H1 (cell line): Measurements from ENCODE around the gene LRRK1. TPM values are rescaled to one million over a fixed set of nuclear protein-coding genes. Genes with fewer than 3 reads are reported as not detected.

Experiments used
- CTCF ChIA-PET: fragments of 300-600 bp; sonication (Branson Sonifier 250); formaldehyde crosslinking; loops from one replicate; lab custom pipeline; 2021; ENCODE audit not compliant: partially characterized antibody; lab: Charles Lee
- POLR2A ChIA-PET: fragments of 300-600 bp; sonication (Branson Sonifier 250); formaldehyde crosslinking; loops from one replicate; lab custom pipeline; 2021; ENCODE audit warnings: inconsistent platforms; ENCODE audit not compliant: partially characterized antibody; lab: Charles Lee
- DNase-seq, 2 experiments: peaks; one replicate each; pipeline versions ENCODE4 v3.0.0 to v3.0.0-alpha.2; 2010 to 2022; ENCODE audit warnings: low spot score in 2 of 2, low read depth in 1 of 2, mixed read lengths in 1 of 2
- FAIRE-seq: peaks from 2 replicates; lab custom pipeline; 2011; peaks lifted over from hg19 to GRCh38; lab: Jason Lieb, UNC
- H2AFZ ChIP-seq: 2 replicates; pipeline ENCODE4 v1.8.1; 2012; ENCODE audit warnings: low read length, inconsistent platforms
- H2AK5ac ChIP-seq: 2 replicates; pipeline ENCODE4 v1.6.1; 2013; ENCODE audit warnings: low read depth, low read length
- H2BK120ac ChIP-seq: replicated peaks from 2 replicates; pipeline ENCODE3; 2013; ENCODE audit warnings: low read depth, low read length, inconsistent platforms
- H2BK12ac ChIP-seq: 2 replicates; pipeline ENCODE4 v1.6.1; 2013; ENCODE audit warnings: low read depth, low read length
- H2BK15ac ChIP-seq: 2 replicates; pipeline ENCODE4 v1.6.1; 2013; ENCODE audit warnings: low read length
- H2BK20ac ChIP-seq: 2 replicates; pipeline ENCODE4 v1.6.1; 2013; ENCODE audit warnings: low read length
- H2BK5ac ChIP-seq: 2 replicates; pipeline ENCODE4 v1.6.1; 2013; ENCODE audit warnings: low read depth, low read length
- H3K14ac ChIP-seq: 2 replicates; pipeline ENCODE4 v1.6.1; 2013; ENCODE audit warnings: inconsistent platforms; ENCODE audit not compliant: insufficient read length
- H3K18ac ChIP-seq: 2 replicates; pipeline ENCODE4 v1.6.1; 2013; ENCODE audit warnings: low read length; ENCODE audit errors: extremely low read depth
- H3K23ac ChIP-seq: 2 replicates; pipeline ENCODE4 v1.6.1; 2013; ENCODE audit warnings: inconsistent platforms; ENCODE audit not compliant: insufficient read length
- H3K23me2 ChIP-seq: 2 replicates; pipeline ENCODE4 v1.6.1; 2013; ENCODE audit warnings: low read depth, low read length
- H3K27ac ChIP-seq: 2 replicates; pipeline ENCODE4 v1.6.1; 2011; ENCODE audit warnings: low read depth, low read length, inconsistent platforms
- H3K27me3 ChIP-seq, 4 experiments: replicated peaks in 1 of 4; 1 replicate in 1 of 4; 2 replicates in 3 of 4; pipeline versions ENCODE4 v1.6.1 to v1.8.1; 2011 to 2013; ENCODE audit warnings: low read length in 3 of 4, mild to moderate bottlenecking in 3 of 4, inconsistent platforms in 2 of 4, mixed read lengths in 2 of 4, moderate library complexity in 1 of 4; ENCODE audit not compliant: control insufficient read depth in 3 of 4, insufficient read depth in 3 of 4; ENCODE audit errors: extremely low read depth in 1 of 4
- H3K36me3 ChIP-seq, 4 experiments: 2 replicates each; pipeline versions ENCODE4 v1.6.1 to v1.8.1; 2011 to 2013; ENCODE audit warnings: mild to moderate bottlenecking in 4 of 4, low read length in 3 of 4, moderate library complexity in 2 of 4, control low read depth in 1 of 4, inconsistent platforms in 1 of 4; ENCODE audit not compliant: insufficient read depth in 4 of 4, control insufficient read depth in 2 of 4
- H3K4ac ChIP-seq: replicated peaks from 2 replicates; pipeline ENCODE3; 2013; ENCODE audit warnings: low read length, low read depth, mixed read lengths, inconsistent platforms; ENCODE audit not compliant: insufficient read length
- H3K4me1 ChIP-seq, 4 experiments: replicated peaks in 1 of 4; 1 replicate in 1 of 4; 2 replicates in 3 of 4; pipeline versions ENCODE4 v1.6.1 to v1.8.1; 2011 to 2013; ENCODE audit warnings: low read length in 3 of 4, inconsistent platforms in 2 of 4, mixed read lengths in 1 of 4; ENCODE audit not compliant: insufficient read depth in 4 of 4, control insufficient read depth in 3 of 4
- H3K4me2 ChIP-seq, 2 experiments: 2 replicates each; pipeline versions ENCODE4 v1.6.1 to v1.8.1; 2011 to 2013; ENCODE audit warnings: low read depth in 2 of 2, low read length in 2 of 2, control low read depth in 1 of 2, inconsistent platforms in 1 of 2, mild to moderate bottlenecking in 1 of 2; ENCODE audit not compliant: insufficient read depth in 1 of 2
- H3K4me3 ChIP-seq, 4 experiments: fragments of 200-600, 300-600 bp in 1 of 4; sonication (generic), shearing (Covaris generic), sonication (Bioruptor Twin) in 1 of 4; 2 replicates each; pipeline versions ENCODE4 v1.5.1 to v1.8.1; 2011 to 2016; ENCODE audit warnings: low read length in 4 of 4, low read depth in 3 of 4, control low read depth in 2 of 4, inconsistent platforms in 2 of 4, mild to moderate bottlenecking in 2 of 4, mixed read lengths in 1 of 4, moderate library complexity in 1 of 4; ENCODE audit not compliant: insufficient read depth in 2 of 4; ENCODE audit errors: extremely low read depth in 1 of 4
- H3K56ac ChIP-seq: replicated peaks from 2 replicates; pipeline ENCODE3; 2013; ENCODE audit warnings: low read depth, mild to moderate bottlenecking, mixed read lengths, low read length, inconsistent platforms; ENCODE audit not compliant: insufficient read length
- H3K79me1 ChIP-seq: 2 replicates; pipeline ENCODE4 v1.6.1; 2013; ENCODE audit warnings: low read depth, low read length, control low read depth
- H3K79me2 ChIP-seq, 2 experiments: 2 replicates each; pipeline versions ENCODE4 v1.6.1 to v1.8.1; 2012 to 2013; ENCODE audit warnings: low read length in 2 of 2, mild to moderate bottlenecking in 2 of 2, inconsistent platforms in 1 of 2; ENCODE audit not compliant: insufficient read depth in 2 of 2, control insufficient read depth in 1 of 2
- H3K9ac ChIP-seq, 4 experiments: replicated peaks in 1 of 4; 1 replicate in 1 of 4; 2 replicates in 3 of 4; pipeline versions ENCODE4 v1.6.1 to v1.8.1; 2011 to 2013; ENCODE audit warnings: low read depth in 3 of 4, low read length in 3 of 4, control low read depth in 2 of 4, mild to moderate bottlenecking in 2 of 4, moderate library complexity in 2 of 4, inconsistent platforms in 1 of 4; ENCODE audit errors: extremely low read depth in 1 of 4
- H3K9me3 ChIP-seq, 2 experiments: 2 replicates each; pipeline versions ENCODE4 v1.6.1 to v1.8.1; 2012 to 2013; ENCODE audit warnings: mild to moderate bottlenecking in 2 of 2, moderate library complexity in 2 of 2, control low read depth in 1 of 2, inconsistent platforms in 1 of 2, low read depth in 1 of 2, low read length in 1 of 2, mixed read lengths in 1 of 2; ENCODE audit not compliant: insufficient read depth in 2 of 2
- H4K20me1 ChIP-seq, 2 experiments: replicated peaks in 1 of 2; 2 replicates each; pipeline versions ENCODE3 to v1.8.1; 2011 to 2013; ENCODE audit warnings: inconsistent platforms in 2 of 2, low read length in 2 of 2, mild to moderate bottlenecking in 1 of 2; ENCODE audit not compliant: insufficient read depth in 2 of 2, control insufficient read depth in 1 of 2
- H4K5ac ChIP-seq: 2 replicates; pipeline ENCODE4 v1.6.1; 2013; ENCODE audit warnings: low read length, low read depth, mixed read lengths, inconsistent platforms; ENCODE audit not compliant: insufficient read length
- H4K8ac ChIP-seq: 2 replicates; pipeline ENCODE4 v1.8.0; 2013; ENCODE audit warnings: mild to moderate bottlenecking, moderate library complexity, low read length, inconsistent platforms; ENCODE audit not compliant: insufficient read depth; ENCODE audit errors: extremely low read depth
- H4K91ac ChIP-seq: replicated peaks from 2 replicates; pipeline ENCODE3; 2013; ENCODE audit warnings: low read length, mixed read lengths, inconsistent platforms; ENCODE audit not compliant: insufficient read length
- BCL11A ChIP-seq, 2 experiments: IDR thresholded peaks; one replicate each; pipeline ENCODE4 v1.6.1; 2011; ENCODE audit warnings: low read depth in 2 of 2, low read length in 2 of 2, mild to moderate bottlenecking in 2 of 2
- GABPA ChIP-seq: IDR thresholded peaks from 2 replicates; pipeline ENCODE4 v1.6.1; 2011; ENCODE audit warnings: mild to moderate bottlenecking, low read length, moderate library complexity, borderline replicate concordance; ENCODE audit not compliant: insufficient read depth
- HDAC2 ChIP-seq, 2 experiments: fragments of 300-600 bp in 1 of 2; sonication (generic) in 1 of 2; IDR thresholded peaks; 2 replicates each; pipeline ENCODE4 v1.6.1; 2011 to 2012; ENCODE audit warnings: low read depth in 2 of 2, low read length in 2 of 2, mild to moderate bottlenecking in 2 of 2, moderate library complexity in 2 of 2, borderline replicate concordance in 1 of 2, inconsistent platforms in 1 of 2
- TCF12 ChIP-seq: IDR thresholded peaks from 2 replicates; pipeline ENCODE4 v1.6.1; 2011; ENCODE audit warnings: low read depth, mild to moderate bottlenecking, low read length
- WGBS, 2 experiments: shearing (Covaris generic) in 1 of 2; methylation state at CpG; one replicate each; pipeline versions ENCODE4 v1.1.6 to v1.1.7; 2013 to 2015; ENCODE audit warnings: low lambda C conversion rate in 2 of 2, mixed read lengths in 2 of 2, inconsistent platforms in 1 of 2, low coverage in 1 of 2, missing lambda C conversion rate in 1 of 2; ENCODE audit not compliant: insufficient replicate concordance in 2 of 2, insufficient coverage in 1 of 2, insufficient read length in 1 of 2; ENCODE audit errors: extremely low coverage in 1 of 2, missing lambda C conversion rate in 1 of 2; 5-methylcytosine and 5-hydroxymethylcytosine counted together
- polyA plus RNA-seq, 7 experiments: library from polyadenylated mRNA; depleted of rRNA in 3 of 7; stranded (reverse) in 5 of 7; unstranded in 2 of 7; fragments of >200 nt in 5 of 7; fragments of 200-250 nt in 2 of 7; gene quantifications; 1 replicate in 5 of 7; 2 replicates in 1 of 7; 4 replicates in 1 of 7; pipeline versions ENCODE4 v1.2.1 to v1.2.3, GENCODE V29; 2011 to 2013; ENCODE audit warnings: missing spikeins in 2 of 7, mixed read lengths in 2 of 7
- total RNA-seq: library from RNA; stranded (reverse); fragmentation: NEBNext Ultra II Directional; extraction: Animal tissue kit (Norgen Biotek cat#: 25700); gene quantifications from 2 replicates; pipeline ENCODE4 v1.2.1, GENCODE V29; 2021

The LRRK1 gene
- total and polyA plus RNA-seq, 2 of the 8 experiments (the other 6 are each of a cell fraction or from before 2014, with no cell fraction given) = 1.2 to 3.6 TPM

DNA sequence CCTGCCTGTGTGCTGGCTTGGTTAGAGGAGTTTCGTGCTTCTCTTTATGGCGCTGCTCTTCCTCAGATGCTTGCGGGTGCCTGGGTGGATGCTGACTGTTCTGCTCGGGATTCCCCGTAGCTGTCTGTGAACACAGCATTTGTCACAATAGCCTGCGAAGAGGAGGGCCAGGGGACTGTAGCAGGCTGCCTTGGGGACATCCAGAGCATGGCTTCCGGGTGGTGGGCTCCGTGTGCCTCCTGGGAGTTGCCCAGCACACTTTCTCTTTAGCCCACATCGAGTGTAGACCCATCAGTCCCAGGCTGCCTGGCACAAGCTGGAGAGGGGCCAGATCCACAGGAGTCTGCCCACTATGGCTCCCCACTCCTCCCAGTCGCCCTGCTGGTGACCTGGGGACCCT, 22.4 kb downstream of the LRRK1 start:
- Histone ChIP-seq H3K4me1 (no peaks in the 10 kb centered on the region), H3K27ac (no peak overlapping the region), H3K36me3 (no peaks in the 10 kb centered on the region), H3K9ac (no peak overlapping the region), H3K4me3 (no peak overlapping the region), H4K8ac (no peak overlapping the region; the same call in 1 of the 2 replicates), H2BK12ac (no peak overlapping the region; the same call in 1 of the 2 replicates), H3K79me2 (no peaks in the 10 kb centered on the region), H3K4me2 (no peak overlapping the region), H3K79me1 (no peaks in the 10 kb centered on the region), H3K23ac (no peak overlapping the region), H2BK20ac (no peak overlapping the region), H2AK5ac (no peak overlapping the region; the same call in 1 of the 2 replicates), H3K4ac (no peak overlapping the region), H4K91ac (no peak overlapping the region), H3K14ac (no peak overlapping the region), H2BK15ac (no peak overlapping the region), H2AFZ (no peak overlapping the region), H3K56ac (peak overlapping the region; percentile 97), H4K5ac (no peak overlapping the region), H3K9me3 (no peaks in the 10 kb centered on the region), H2BK120ac (no peak overlapping the region), H3K23me2 (peaks cover 8% of the 10 kb centered on the region; the same call in 1 of the 2 replicates), H2BK5ac (no peak overlapping the region), H3K18ac (no peak overlapping the region), H3K27me3 (no peaks in the 10 kb centered on the region), H4K20me1 (no peaks in the 10 kb centered on the region)
- ChIA-PET POLR2A (no interaction called here), CTCF (interaction anchor here (1.0 to 1.8 kb wide), 4 partner anchors 12 to 65 kb away, joined by 3 to 5 read pairs (median 4); partner anchors contain the start of gene LRRK1)
- WGBS, 2 experiments = 91% methylated on average over 10 of the region's 10 CpGs; no CpG with 5 or more reads in 1 of the 2 experiments
- DNase-seq = no peak
- FAIRE-seq = no peak
- TF ChIP-seq GABPA (no peak), TCF12 (no peak), HDAC2 (IDR thresholded peaks at IDR 0.05; ENCODE audit: borderline replicate concordance in 1 of 2, low read depth in 2 of 2, low read length in 2 of 2) (no peak), BCL11A (IDR thresholded peaks at IDR 0.05; ENCODE audit: low read depth in 2 of 2, low read length in 2 of 2) (no peak)
